Tibial nerve (tissue), 4 donors: ENCODE measurements around the gene MEIS1. TPM values are rescaled to one million over a fixed set of nuclear protein-coding genes. Genes with fewer than 3 reads are reported as not detected.

Experiments
- DNase-seq, 2 donors: peaks; one replicate each; pipeline ENCODE4 v3.0.0-alpha.2; 2019; ENCODE audit warnings: low spot score in 2 of 2
- H3K27ac ChIP-seq, 4 donors: fragments of 200-600 bp; sonication (generic) in 3 of 4; one replicate each; pipeline ENCODE4 v1.5.1; 2017 to 2019; ENCODE audit warnings: mild to moderate bottlenecking in 1 of 4
- H3K27me3 ChIP-seq, 2 donors: fragments of 200-600 bp; sonication (generic) in 1 of 2; one replicate each; pipeline versions ENCODE4 v1.5.1 to v1.6.0; 2017 to 2019
- H3K36me3 ChIP-seq, 3 donors: fragments of 200-600 bp; sonication (generic); one replicate each; pipeline ENCODE4 v1.5.1; 2018 to 2019
- H3K4me1 ChIP-seq, 4 donors: fragments of 200-600 bp; sonication (generic) in 3 of 4; one replicate each; pipeline ENCODE4 v1.5.1; 2017 to 2019
- H3K4me3 ChIP-seq, 4 donors: fragments of 200-600 bp; sonication (generic) in 3 of 4; one replicate each; pipeline ENCODE4 v1.5.1; 2017 to 2019; ENCODE audit warnings: mild to moderate bottlenecking in 1 of 4, moderate library complexity in 1 of 4
- H3K9me3 ChIP-seq, 4 donors: fragments of 200-600 bp; sonication (generic) in 3 of 4; one replicate each; pipeline ENCODE4 v1.5.1; 2017 to 2019
- EP300 ChIP-seq, 2 donors: sonication (generic); formaldehyde crosslinking; IDR thresholded peaks; one replicate each; pipeline ENCODE4 v1.6.1; 2017; ENCODE audit warnings: antibody characterized with exemption in 2 of 2, mild to moderate bottlenecking in 1 of 2
- POLR2A ChIP-seq, 2 donors: fragments of 450-650 bp; IDR thresholded peaks; one replicate each; pipeline ENCODE4 v1.6.1; 2017; ENCODE audit warnings: antibody characterized with exemption in 2 of 2, mild to moderate bottlenecking in 2 of 2, moderate library complexity in 2 of 2
- WGBS, 2 donors: methylation state at CpG; one replicate each; pipeline ENCODE4 v1.1.5; 2018; 5-methylcytosine and 5-hydroxymethylcytosine counted together
- total RNA-seq, 4 donors: library from RNA; depleted of rRNA; stranded (reverse); fragments of >200 nt; gene quantifications; one replicate each; pipeline ENCODE4 v1.1.0, GENCODE V29; 2016
- TF ChIP-seq, protein P1 (sequence below), 5 experiments: fragments of 200-600 bp in 3 of 5; fragments of 450-650 bp in 2 of 5; sonication (generic) in 3 of 5; IDR thresholded peaks; one replicate each; pipeline ENCODE4 v1.5.1; 2016 to 2019; ENCODE audit warnings: antibody characterized with exemption in 5 of 5, mild to moderate bottlenecking in 3 of 5, moderate library complexity in 2 of 5

MEIS1 gene
- total RNA-seq, 4 donors from 2014 or later: 9.0 to 18.4 (median 12.5) TPM

GRCh38 chr2:66604326-66604725, 169.4 kb downstream of the MEIS1 start:
- no peak overlapping the region for H3K4me3 ChIP-seq
- WGBS, 2 donors: 20 to 22% methylated on average over 2 of the region's 2 CpGs
- H3K9me3 ChIP-seq: no peaks in the 10 kb centered on the region
- no peak overlapping the region for H3K27ac ChIP-seq
- H3K4me1 ChIP-seq: no peaks in the 10 kb centered on the region
- H3K36me3 ChIP-seq: no peaks in the 10 kb centered on the region
- TF ChIP-seq, protein P1, sequence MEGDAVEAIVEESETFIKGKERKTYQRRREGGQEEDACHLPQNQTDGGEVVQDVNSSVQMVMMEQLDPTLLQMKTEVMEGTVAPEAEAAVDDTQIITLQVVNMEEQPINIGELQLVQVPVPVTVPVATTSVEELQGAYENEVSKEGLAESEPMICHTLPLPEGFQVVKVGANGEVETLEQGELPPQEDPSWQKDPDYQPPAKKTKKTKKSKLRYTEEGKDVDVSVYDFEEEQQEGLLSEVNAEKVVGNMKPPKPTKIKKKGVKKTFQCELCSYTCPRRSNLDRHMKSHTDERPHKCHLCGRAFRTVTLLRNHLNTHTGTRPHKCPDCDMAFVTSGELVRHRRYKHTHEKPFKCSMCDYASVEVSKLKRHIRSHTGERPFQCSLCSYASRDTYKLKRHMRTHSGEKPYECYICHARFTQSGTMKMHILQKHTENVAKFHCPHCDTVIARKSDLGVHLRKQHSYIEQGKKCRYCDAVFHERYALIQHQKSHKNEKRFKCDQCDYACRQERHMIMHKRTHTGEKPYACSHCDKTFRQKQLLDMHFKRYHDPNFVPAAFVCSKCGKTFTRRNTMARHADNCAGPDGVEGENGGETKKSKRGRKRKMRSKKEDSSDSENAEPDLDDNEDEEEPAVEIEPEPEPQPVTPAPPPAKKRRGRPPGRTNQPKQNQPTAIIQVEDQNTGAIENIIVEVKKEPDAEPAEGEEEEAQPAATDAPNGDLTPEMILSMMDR (IDR thresholded peaks at IDR 0.05): no peak
- TF ChIP-seq POLR2A (IDR thresholded peaks at IDR 0.05): no peak
- no peaks in the 10 kb centered on the region for H3K27me3 ChIP-seq
- DNase-seq: no peak

GRCh38 chr2:66604976-66605375, 170.1 kb downstream of the MEIS1 start:
- H3K27ac ChIP-seq: no peak overlapping the region
- H3K4me3 ChIP-seq: no peak overlapping the region

GRCh38 chr2:66607152-66607551, 172.2 kb downstream of the MEIS1 start:
- no peaks in the 10 kb centered on the region for H3K36me3 ChIP-seq
- no peaks in the 10 kb centered on the region for H3K27me3 ChIP-seq
- WGBS, 2 donors: 89 to 90% methylated on average over 4 of the region's 4 CpGs
- H3K27ac ChIP-seq: no peak overlapping the region
- DNase-seq: no peak
- no peak overlapping the region for H3K4me3 ChIP-seq
- H3K9me3 ChIP-seq: peaks cover 0 to 4% (median 2%) of the 10 kb centered on the region in 4 donors
- TF ChIP-seq EP300 (IDR thresholded peaks at IDR 0.05) (no peak), POLR2A (IDR thresholded peaks at IDR 0.05) (no peak)
- H3K4me1 ChIP-seq: no peaks in the 10 kb centered on the region

More at GRCh38 chr2:66604976-66605375, 170.1 kb downstream of the MEIS1 start:
- 85 to 90% methylated on average over 7 of the region's 7 CpGs for WGBS, 2 donors
- Histone ChIP-seq H3K9me3 (no peaks in the 10 kb centered on the region), H3K27me3 (no peaks in the 10 kb centered on the region), H3K4me1 (no peaks in the 10 kb centered on the region), H3K36me3 (no peaks in the 10 kb centered on the region)
- TF ChIP-seq, protein P1 (IDR thresholded peaks at IDR 0.05): no peak
- TF ChIP-seq POLR2A (IDR thresholded peaks at IDR 0.05) (no peak), EP300 (IDR thresholded peaks at IDR 0.05) (no peak)
- DNase-seq: no peak
